Keratinocyte (primary cell): ENCODE results near the gene SLC9A3.

ENCODE experiments used
- CTCF ChIP-seq, 3 experiments: IDR thresholded peaks in 1 of 3; conservative IDR thresholded peaks in 1 of 3; optimal IDR thresholded peaks in 1 of 3; 2 replicates in 2 of 3; 3 replicates in 1 of 3; pipeline versions ENCODE3 to v1.5.1; 2011; ENCODE audit warnings: low read length in 3 of 3, mild to moderate bottlenecking in 3 of 3, moderate library complexity in 2 of 3, control low read depth in 1 of 3, inconsistent platforms in 1 of 3; ENCODE audit not compliant: insufficient read depth in 2 of 3; ENCODE audit errors: extremely low read depth in 1 of 3
- EZH2 ChIP-seq: IDR thresholded peaks from one replicate; pipeline ENCODE4 v1.6.1; 2012; ENCODE audit warnings: inconsistent platforms, mild to moderate bottlenecking, low read length, moderate library complexity

GRCh38 chr5:432201-432927 lies 91.9 kb downstream of the SLC9A3 start:
- no peak for TF ChIP-seq CTCF (optimal IDR thresholded peaks at IDR 0.05 in 1 of 3, IDR thresholded peaks at IDR 0.05 in 1 of 3, conservative IDR thresholded peaks at IDR 0.05 in 1 of 3; ENCODE audit: extremely low read depth in 1 of 3, insufficient read depth in 2 of 3, low read length in 3 of 3)
- TF ChIP-seq EZH2: no peak
